Activated CD4-positive, alpha-beta T cell treated with anti-CD3 and anti-CD28 coated beads for 1 hour (primary cell): ENCODE results near the gene LYVE1.
A peak's percentile ranks its signal among the peaks of the same experiment; 100 is the strongest.

Source experiments
- DNase-seq: peaks from one replicate; pipeline ENCODE4 v3.0.0-alpha.2; 2020

LYVE1 gene

DNA sequence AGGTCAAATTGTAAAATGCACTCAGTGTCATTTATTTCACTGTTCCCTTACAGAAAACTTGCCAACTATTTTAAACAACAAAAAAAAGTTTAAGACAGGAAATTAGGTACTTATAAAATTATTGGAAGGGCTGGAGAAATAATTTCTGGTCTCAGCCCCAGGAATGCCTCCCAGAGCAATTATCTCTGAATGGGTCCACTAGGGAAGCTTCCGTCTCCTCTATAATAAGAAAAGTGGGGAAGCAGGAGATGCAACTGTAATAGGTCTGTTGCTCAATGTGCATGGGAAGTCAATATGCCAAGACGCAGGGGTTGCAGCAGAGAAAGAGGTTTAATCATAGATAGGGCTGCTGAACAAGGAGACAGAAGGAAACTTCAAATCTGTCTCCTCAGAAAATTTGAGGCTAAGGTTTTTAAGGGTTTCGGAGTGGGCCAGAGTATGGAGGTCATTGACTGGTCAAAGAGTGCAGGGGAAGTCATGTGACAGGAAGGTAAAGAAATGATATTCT lies 16.6 kb downstream of the LYVE1 start:
- DNase-seq = no peak

DNA sequence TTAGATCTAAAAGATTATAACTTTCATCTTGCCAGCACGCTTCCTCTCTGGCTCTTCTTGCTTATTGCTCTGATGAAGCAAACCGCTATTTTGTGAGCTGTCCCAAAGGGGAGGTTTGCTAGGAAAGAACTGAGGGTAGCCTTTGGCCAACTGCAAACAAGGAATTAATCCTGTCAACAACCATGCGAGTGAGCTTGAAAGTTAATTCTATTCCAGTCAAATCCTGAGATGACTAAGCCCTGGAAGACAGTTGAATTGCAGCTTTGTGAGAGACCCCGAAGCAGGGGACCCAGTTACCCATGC lies 17.2 kb downstream of the LYVE1 start:
- DNase-seq = no peak

DNA sequence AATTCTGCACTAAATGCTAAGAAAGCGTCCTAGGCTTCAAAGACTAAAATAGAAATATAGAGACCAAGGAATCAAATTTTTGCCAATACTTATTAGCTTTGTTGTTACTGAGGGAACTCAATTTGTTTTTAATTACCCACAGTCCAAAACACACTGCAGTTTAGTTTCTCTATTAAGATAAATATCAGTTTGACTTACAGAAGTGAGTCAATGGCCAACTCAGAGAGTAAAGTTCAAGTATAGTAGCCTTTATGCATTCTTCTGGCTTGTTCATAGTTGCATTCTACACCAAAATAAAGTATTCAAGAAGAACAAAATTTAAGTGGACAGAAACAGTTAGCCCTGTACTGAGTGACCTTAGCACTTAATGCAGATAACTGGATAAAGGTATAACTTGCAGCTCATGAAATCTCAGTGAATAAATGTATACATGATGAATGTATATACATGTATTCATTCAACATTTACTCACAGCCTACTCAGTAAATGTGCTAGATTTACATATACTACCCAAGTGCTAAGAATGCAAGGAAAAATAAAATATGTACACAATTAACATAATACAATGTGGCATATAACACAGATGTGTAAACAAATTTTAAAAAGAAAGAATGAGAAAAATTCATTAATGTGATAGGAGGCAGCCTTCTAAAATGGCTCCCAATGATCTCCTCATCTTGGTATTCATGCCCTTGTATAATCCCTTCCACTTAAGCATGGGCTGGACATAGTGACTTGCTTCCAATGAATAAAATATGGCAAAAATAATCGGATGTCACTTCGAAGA lies 17.8 kb downstream of the LYVE1 start:
- DNase-seq = no peak

DNA sequence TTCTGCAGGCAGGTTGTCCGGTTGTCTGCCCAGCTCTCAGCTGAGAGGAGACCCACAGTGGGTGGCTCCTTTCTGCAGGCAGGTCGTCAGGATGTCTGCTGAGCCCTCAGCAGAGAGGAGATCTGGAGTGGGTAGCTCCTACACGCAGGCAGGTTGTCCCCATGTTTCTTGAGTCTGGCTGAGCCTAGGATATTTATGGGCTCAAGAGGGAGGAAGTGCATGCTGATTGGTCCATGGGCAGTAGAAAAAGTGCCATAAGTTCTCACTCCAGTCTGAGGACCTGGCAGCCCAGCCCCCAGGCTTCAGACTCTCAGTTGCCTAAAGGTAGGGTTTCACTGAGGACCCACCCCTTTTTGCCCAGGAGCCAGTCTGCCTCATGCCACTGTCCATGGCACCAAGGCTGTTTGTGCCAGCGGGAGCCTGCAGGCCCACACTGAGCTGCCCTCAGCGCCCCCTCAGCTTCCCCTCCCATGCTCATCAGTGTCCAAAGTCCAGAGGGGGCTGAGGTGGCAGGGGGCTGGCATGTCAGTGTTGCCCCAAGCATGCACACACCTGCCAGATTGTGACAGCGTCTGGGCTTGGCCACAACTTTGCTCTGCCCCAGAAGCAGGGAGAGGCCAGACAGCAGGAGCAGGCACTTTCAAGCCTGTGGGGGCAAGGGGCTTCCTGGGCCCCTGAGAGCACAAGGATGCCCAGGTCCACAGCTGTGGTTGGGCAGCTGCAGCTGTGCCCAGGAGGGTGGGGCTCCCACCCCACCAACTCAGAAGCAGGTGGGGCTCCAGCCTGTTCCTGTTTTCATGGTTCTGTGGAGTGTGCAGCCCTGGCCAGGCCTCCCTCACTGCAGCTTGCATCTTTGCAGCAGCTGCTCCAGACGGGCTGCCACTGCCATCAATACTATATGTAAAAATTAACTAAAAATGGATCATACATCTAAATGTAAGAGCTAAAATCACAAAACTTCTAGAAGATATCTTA lies 23.7 kb downstream of the LYVE1 start:
- no peak for DNase-seq

DNA sequence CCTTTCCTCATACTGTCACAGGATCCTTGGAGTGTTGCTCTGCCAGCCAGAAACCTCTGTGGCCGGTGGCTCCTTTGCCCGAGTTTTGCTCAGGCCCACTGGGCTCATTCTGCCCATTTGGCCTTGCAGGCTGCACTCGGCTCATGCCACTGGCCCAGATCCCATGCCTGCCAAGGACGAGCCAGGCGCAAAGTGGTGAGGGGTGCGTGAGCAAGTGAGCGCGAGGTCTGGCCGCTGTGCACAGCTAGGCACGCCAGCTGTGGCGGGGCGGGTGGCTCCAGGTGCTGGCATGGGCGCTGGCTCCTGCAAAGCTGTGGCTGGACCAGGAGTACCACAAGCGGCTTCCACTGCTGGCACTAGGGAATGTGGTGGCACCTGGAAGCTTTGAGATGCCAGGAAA lies 24.7 kb downstream of the LYVE1 start:
- no peak for DNase-seq

DNA sequence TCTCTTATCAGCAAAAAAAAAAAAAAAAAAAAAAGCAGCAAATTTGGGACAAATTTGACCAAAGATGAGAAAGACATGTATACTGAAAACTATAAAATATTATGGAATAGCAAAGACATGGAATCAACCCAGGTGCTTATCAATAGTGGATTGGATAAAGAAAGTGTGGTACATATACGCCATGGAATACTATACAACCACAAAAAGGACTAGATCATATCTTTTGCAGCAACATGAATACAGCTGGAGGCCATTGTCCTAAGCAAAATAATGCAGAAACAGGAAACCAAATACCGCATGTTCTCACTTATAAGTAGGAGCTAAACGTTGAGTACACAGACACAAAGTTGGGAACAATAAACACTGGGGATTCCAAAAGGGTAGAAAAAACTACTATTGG lies 25.7 kb downstream of the LYVE1 start:
- no peak for DNase-seq

DNA sequence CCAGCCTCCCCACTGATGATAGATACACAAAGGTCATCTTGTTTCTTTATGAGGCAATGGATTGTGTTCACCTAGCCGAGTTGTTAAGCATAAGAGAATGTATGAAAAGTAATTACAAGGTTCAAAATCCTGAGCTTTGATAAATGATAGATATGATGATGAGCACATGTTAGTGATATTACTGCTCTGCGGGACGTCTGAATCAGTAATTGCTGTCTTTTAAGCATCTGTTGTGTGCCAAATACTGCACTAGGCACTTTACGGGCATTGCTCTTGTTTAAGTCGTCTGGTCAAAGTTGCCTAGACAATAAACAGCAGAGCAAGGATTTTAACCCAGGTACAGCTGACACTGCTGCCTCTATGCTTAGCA lies 26.9 kb downstream of the LYVE1 start:
- DNase-seq = no peak

DNA sequence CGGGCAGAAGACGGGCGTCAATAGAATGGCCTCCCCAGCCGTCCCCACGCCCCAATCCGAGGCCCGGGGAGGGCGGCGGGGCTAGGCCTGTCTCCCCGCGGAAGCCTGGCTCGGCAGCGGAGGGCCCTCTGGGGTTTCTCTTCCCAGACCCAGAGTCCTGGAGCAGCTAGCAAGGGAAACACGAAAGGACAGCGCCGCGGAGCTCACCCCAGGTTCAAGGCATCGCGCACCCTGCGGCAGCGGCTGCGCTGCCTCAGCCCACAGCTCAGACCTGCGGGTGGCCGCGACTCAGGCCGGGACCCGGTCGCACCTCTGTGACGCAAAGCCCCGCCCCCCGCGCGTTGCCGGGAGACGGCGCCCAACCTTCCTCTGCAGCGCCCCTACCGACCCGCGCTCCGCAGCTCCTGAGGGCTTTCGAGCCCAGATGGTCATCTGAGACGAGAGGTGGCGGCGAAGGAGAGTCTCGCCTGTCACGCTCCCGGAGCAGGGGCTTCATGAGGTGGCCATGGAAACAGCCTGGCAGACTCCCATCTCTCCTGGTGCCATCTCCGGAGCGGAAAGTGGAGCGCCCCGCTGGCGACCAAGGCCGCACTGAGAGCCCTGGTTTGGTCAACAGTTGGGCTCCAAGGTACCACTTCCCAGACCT lies 27.4 kb downstream of the LYVE1 start, which contains the start of gene RNF141:
Gene RNF141 (minus strand): TSS at position 273 of the 646 bp plus-strand sequence. CDS start 7,029 bp downstream, outside the sequence.
- DNase-seq = peak; percentile 92

DNA sequence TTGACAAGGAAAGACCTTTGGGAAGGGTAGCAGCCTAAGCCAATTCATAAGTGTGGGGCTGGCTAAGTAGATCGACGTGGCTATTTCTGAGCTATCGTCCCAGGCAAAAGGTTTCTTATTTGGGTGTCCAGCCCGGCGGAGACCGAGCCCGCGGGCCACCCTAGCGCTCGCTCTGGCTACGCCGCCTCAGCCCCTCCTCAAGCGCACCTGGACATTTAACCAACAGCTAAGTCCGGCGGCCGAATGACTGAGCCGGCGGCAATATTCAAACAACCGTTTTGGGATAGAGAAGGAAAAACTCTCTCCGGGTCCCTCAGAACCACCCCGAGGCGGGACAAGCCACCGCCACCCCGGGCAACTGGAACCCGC lies 27.9 kb downstream of the LYVE1 start:
- no peak for DNase-seq

DNA sequence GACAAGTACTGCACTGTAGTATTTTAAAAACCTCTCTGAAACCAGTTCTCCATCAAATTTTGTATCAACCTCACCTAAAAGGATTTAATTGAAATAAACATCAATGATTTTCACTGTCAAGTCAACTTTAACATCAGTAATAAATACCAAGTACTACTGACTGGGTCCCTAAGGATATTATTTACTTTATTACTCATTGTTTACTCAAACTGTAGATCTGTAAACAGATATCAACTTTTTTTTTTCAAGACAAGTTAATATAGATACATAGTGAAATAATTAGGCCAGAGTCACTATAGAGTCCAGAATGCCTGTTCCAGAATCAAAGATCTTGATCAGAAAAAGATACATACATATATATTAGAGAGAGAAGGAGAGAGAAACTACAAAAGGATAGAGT lies 29.1 kb downstream of the LYVE1 start:
- no peak for DNase-seq

DNA sequence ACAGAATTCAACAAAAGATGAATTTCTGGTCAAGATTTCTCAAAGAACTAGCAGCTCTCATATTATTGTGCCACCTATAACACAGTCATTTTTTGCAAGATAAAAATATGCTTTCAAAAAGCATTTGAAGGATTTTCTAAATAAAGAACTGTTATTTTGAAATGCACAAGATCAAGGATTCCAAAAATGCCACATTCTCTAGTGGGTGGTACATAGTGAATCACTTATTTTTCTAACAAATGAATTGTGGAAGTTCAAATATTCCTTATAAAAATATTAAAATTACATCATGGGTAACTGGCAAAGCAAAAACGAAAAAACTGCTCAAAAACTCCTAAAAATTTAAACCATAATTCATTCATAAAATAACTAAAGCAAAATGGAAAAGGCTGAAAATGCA lies 29.5 kb downstream of the LYVE1 start:
- DNase-seq = no peak

DNA sequence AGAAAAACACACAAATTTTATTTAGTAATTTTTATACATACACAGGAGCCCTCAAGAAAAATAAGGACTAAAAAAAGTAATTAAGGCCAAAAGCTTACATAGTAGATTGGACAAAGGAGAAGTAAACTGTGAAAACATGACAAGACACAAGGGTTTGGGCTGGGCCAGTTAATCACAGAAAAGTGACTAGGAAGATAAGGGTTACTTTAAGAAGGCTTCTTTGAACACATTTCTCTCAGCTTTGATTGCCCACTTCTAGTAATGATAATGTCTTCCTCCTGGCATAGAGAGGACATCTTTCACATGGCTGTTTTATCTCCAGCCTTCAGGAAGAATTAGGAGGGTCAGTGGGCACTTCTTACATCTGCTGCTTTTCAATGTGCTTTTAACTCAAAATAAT lies 30.9 kb downstream of the LYVE1 start:
- DNase-seq = no peak

DNA sequence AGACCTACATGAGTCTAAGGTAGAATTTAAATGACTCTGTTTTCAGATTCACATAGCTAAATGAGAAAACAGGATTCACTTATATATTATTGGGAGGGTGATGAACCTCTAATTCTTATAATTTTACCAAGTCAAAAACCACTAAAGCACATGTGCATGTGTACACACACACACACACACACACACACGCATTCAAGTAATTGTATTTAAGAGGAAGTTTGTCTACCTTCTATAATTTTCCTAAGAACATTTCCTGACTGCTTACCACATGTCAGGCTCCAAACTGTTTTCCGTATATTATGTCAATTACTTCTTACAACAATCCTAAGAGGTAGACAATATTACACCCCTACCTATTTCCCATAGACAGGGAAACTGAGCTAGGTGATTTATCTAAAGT lies 34.1 kb downstream of the LYVE1 start:
- DNase-seq = no peak

DNA sequence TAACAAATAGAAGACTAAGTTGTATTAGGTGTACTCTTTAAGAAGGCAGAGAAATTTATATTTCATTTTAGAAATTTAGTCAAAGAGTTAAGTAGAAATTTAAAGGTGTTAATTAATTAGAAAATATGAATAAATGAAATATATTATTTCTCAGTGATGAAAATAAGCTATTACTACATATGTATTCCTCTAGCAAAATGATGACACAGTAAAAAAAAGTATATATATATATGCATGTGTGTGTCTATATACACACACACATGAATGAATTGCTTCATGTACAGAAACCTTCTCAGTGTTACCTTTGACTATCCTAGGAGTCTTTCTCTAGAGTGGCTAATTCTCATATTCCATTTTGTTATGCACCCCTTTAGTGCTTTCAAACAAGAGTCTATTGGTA lies 35.1 kb downstream of the LYVE1 start:
- DNase-seq = no peak

DNA sequence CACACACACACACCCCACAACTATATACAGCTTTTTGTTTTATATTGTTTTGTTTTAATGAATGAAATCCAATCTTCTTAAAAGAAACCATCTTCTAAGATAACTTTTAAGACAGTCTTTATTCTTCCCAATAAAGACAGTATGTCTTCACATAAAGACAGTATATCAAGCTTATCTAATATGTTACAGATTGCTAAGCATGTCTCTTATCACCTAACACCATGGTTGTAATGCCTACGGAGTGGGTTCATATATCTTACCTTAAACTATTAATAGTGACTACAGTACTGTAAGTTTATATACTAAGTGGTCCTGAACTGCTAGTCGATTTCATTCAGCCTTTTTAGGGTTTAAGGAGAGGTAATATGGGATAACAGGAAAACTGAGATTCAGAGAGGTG lies 35.9 kb downstream of the LYVE1 start:
- DNase-seq = no peak

DNA sequence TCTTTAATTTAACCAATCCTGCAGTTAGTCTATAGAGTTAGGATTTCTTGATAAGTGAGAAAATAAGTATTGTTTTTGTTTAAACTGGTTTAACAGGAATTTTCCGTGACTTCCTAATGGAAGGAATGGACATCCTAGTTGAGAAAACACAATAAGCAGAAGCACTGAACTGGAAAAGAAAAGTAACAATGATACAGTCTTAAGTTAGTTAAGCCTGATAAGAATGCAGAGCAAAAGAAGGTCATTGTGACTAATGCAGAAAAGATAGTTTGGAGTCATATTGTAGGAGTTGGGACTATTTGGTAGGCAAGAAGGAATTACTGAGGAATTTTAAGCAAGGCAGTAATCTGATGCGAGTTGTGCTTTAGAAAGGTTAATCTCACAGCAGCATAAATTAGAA lies 39.2 kb downstream of the LYVE1 start:
- no peak for DNase-seq

DNA sequence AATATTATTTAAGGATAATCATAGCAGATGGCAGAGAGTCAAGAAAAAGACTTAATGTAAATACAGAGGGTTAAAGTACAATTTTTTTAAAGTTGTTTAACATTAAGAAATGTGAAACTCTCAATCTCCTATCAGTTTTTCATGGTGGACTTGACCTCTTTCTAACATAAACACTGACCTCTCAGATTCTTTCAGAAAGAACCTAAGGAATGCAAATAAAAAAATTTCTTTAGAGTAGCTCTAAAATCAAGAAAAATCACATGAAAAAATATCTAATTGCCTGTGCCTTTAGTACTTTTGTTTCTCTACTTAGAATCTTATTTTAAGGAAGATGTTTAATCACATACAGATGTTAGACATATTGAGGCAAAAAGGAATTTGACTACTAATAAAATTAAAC lies 40.3 kb downstream of the LYVE1 start:
- no peak for DNase-seq

DNA sequence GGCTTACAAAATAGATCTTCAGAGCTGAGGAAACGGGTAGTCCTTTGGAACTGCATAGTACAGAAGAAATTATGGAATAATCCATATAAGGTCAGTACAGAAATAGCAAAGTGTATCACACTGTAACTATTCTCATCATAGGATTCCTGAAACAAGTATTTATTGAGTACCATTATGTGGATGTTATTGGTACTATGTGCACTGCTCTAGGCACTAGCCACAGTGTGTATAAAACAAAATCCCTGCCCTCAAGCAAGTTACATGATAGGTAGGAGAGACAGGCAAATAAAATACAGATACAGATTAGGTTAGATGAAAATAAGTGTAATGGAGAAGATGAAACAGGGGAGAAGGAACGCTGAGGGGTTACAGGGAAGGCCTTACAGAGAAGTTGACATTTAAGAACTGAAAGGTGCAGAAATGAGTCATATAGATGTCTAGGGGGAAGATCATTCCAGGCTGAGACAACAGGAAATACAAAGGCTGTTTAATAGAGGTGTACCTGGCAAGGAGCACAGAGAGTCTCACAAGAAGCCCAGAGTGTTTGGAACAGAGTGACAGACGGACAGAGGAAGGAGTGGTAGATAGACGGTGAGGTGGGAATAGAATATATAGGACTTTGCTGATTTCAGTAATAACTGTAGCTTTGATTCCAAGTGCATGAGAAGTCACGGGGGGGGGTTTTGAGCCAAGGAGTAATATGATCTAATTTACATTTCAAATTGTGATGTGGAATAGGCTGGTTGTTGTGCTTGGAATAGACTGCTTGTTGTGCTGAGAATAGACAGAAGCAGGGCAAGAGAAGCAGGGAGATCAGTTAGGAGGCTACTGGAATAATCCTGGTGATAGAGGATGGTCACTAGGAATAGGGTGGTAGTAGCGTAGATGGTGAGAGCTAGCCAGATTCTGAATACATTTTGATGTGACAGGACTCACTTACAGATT lies 41.2 kb downstream of the LYVE1 start:
- no peak for DNase-seq

DNA sequence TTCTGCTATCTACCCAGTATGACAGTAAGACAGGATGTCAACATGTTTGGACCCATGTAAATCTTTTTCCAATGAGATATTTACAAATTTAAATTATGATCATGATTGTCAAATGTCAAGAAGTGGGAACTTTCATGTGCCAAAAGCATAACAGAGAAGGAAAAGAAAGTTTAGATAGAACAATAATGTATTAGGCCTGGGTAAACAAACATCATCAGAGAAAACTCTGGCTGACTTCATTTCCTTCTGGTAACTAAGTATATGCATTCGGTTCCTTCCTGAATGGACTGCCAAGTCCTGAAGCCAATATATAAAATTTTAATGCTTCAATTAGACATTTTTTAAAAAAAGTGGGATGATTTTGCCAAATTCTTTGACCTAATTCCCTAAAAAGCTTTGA lies 44.0 kb downstream of the LYVE1 start:
- DNase-seq = no peak

DNA sequence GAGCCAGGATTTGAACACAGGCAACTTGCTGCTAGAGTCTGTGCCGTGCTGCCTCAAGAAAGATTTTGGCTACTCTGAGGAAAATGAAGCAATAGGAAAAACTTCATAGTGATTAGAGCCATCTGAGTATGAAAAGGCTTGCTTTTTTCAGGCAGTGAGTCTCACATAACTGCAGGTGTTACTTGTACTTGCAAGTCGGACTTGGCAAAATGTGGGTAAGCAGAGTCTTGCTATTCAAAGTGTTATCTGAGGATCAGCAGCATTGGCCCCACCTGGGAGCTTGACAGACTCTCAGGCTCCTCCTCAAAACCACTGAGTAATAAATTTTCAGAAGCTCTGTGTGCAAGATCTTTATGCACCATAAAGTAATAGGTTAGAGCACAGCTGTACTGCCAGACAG lies 45.5 kb downstream of the LYVE1 start:
- no peak for DNase-seq

DNA sequence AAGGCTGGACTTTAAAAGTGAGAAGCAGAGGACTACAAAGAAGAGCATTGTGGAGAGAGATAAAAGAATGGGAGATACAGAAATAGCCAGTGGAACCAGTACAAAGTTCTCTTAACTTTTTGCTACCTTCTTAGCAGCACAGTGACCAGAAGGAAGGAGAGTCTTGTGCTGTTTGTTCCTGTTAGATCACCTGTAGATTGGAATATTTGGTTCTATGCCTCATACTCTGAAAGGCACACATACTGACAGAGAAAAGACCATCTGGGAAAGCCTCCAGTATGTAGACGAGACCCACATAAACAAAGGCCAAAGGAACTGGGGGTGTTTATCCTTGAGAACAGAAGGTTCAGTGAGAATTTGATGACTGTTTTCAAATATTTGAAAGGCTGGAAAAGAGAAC lies 46.2 kb downstream of the LYVE1 start:
- DNase-seq = no peak

DNA sequence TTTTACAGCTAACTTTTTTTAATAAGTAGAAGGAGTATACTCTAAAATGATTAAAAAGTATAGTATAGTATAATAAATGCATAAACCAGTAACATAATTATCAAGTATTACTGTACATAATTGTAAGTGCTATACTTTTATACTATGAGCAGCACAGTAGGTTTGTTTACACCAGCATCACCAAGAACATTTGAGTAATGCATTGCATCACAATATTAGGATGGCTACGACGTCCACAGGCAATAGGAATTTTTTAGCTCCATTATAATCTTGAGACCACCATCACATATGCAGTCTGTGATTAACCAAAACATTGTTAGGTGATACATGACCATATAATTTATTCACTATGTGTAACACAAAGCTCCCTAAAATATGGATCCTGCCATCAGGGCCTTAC lies 47.9 kb downstream of the LYVE1 start:
- DNase-seq = no peak

DNA sequence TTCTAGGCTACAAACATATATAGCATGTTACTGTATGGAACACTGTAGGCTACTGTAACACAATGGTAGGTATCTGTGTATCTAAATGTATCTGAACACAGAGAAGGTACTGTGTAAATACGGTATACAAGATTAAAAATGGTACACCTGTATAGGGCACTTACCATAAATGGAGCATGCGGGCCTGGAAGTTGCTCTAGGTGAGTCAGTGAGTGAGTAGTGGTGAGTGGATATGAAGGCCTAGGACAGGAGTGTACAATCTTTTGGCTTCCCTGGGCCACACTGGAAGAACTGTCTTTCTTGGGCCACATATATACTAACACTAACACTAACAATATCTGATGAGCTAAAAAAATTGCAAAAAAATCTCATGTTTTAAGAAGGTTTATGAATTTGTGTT lies 48.8 kb downstream of the LYVE1 start:
- DNase-seq = no peak
